ENCODE results near the gene COL27A1. TPM values are rescaled to one million over a fixed set of nuclear protein-coding genes. Genes with fewer than 3 reads are reported as not detected.

The COL27A1 gene
- total RNA-seq, 1 donor from 2014 or later: 8.5 TPM

GRCh38 chr9:114214686-114215414 lies 59.5 kb downstream of the COL27A1 start:
- H3K4me3 Mint-ChIP-seq: no peak overlapping the region
- no peak for DNase-seq
- H3K27ac Mint-ChIP-seq: no peak overlapping the region
- intact Hi-C loops (cut with micrococcal nuclease): no loop called here
- no peaks in the 10 kb centered on the region for H3K36me3 Mint-ChIP-seq (ENCODE audit: low read depth)
- H3K27me3 Mint-ChIP-seq: no peaks in the 10 kb centered on the region
- H3K4me1 Mint-ChIP-seq: no peaks in the 10 kb centered on the region
- no peaks in the 10 kb centered on the region for H3K9me3 Mint-ChIP-seq

DNA sequence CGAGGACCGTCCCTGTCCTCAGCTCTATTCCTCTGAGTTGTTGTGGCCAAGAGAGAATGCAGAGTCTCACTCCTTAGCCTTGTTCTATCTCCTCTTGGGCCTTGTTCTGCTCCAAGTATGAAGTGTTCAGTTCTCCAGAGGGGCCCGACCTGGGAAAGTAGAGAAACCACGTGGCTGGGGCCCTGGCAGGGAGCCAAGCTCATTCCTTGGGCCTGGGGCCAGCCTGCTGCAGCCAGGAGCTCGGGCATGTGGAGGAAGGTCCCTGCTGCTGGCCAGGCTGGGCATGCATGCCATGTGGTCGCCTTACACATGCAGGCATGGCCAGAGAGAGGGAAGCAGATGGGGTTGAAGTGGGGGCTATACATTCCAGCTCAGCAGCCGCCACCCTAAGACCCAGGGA lies 60.7 kb downstream of the COL27A1 start:
- no peak for DNase-seq
- Mint-ChIP-seq H3K9me3 (no peaks in the 10 kb centered on the region), H3K4me3 (no peak overlapping the region), H3K36me3 (ENCODE audit: low read depth) (no peaks in the 10 kb centered on the region), H3K4me1 (no peaks in the 10 kb centered on the region), H3K27ac (no peak overlapping the region), H3K27me3 (no peaks in the 10 kb centered on the region)
- intact Hi-C loops (cut with micrococcal nuclease): no loop called here

- H3K9me3 Mint-ChIP-seq: no peaks in the 10 kb centered on the region
- H3K4me3 Mint-ChIP-seq: no peak overlapping the region
- H3K27me3 Mint-ChIP-seq: no peaks in the 10 kb centered on the region
- no peaks in the 10 kb centered on the region for H3K36me3 Mint-ChIP-seq (ENCODE audit: low read depth)
- H3K4me1 Mint-ChIP-seq: no peaks in the 10 kb centered on the region
- no peak for DNase-seq
- H3K27ac Mint-ChIP-seq: no peak overlapping the region
- intact Hi-C loops (cut with micrococcal nuclease): no loop called here
Measured at GRCh38 chr9:114216976-114217375, 61.6 kb downstream of the COL27A1 start.

- intact Hi-C loops (cut with micrococcal nuclease): no loop called here
- no peaks in the 10 kb centered on the region for H3K9me3 Mint-ChIP-seq
- H3K4me1 Mint-ChIP-seq: no peaks in the 10 kb centered on the region
- no peaks in the 10 kb centered on the region for H3K36me3 Mint-ChIP-seq (ENCODE audit: low read depth)
- no peaks in the 10 kb centered on the region for H3K27me3 Mint-ChIP-seq
- no peak overlapping the region for H3K4me3 Mint-ChIP-seq
- H3K27ac Mint-ChIP-seq: no peak overlapping the region
- DNase-seq: no peak
Measured at GRCh38 chr9:114218264-114219120, 63.2 kb downstream of the COL27A1 start.

GRCh38 chr9:114220061-114220541 lies 64.8 kb downstream of the COL27A1 start:
- intact Hi-C loops (cut with micrococcal nuclease): no loop called here
- Mint-ChIP-seq H3K27me3 (no peaks in the 10 kb centered on the region), H3K4me3 (no peak overlapping the region), H3K9me3 (no peaks in the 10 kb centered on the region), H3K4me1 (no peaks in the 10 kb centered on the region), H3K36me3 (ENCODE audit: low read depth) (no peaks in the 10 kb centered on the region), H3K27ac (no peak overlapping the region)
- DNase-seq: no peak

DNA sequence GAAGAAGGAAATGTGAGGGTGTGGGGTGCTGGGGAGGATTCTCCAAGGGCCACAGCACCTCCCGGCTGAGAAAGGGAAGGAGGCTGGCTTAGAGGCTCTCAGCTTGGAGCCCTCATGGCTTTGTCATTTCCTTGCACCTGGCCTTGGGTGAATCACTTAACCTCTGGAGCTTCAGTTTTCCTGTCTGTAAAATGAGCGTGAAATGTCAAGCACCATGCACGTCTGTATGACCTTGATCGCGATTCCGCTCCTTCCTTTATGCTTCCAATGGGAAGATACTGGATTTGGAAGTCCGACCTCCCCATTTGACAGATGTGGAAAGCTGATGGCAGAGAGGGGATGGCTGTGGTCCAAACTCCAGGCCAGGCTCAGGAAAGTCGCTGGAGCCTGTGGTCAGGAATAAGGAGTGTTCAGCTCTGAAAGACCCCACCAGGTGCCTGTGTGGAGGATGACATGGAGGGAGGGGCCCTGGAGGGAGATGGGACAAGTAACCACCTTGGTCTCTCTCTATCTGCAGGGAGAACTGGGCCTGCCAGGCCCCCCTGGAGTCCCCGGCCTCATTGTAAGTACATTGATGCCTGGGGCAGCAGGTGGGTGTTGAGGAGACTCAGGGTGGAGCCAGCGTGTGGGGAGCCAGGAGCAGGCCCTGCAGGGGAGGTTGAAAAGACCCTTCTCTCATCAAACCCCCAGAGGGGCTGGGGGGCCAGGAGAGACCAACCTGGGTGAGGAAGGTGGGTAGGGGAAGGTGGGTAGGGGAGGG lies 66.5 kb downstream of the COL27A1 start:
- no peak for DNase-seq
- Mint-ChIP-seq H3K27me3 (no peaks in the 10 kb centered on the region), H3K27ac (no peak overlapping the region), H3K4me1 (no peaks in the 10 kb centered on the region), H3K36me3 (ENCODE audit: low read depth) (no peaks in the 10 kb centered on the region), H3K4me3 (no peak overlapping the region), H3K9me3 (no peaks in the 10 kb centered on the region)
- intact Hi-C loops (cut with micrococcal nuclease): no loop called here

GRCh38 chr9:114223564-114224246 lies 68.4 kb downstream of the COL27A1 start:
- Mint-ChIP-seq H3K27me3 (no peaks in the 10 kb centered on the region), H3K9me3 (no peaks in the 10 kb centered on the region), H3K4me3 (no peak overlapping the region), H3K27ac (no peak overlapping the region), H3K4me1 (no peaks in the 10 kb centered on the region), H3K36me3 (ENCODE audit: low read depth) (no peaks in the 10 kb centered on the region)
- intact Hi-C loops (cut with micrococcal nuclease): no loop called here
- DNase-seq: no peak

GRCh38 chr9:114224247-114224610 lies 68.9 kb downstream of the COL27A1 start:
- intact Hi-C loops (cut with micrococcal nuclease): no loop called here
- Mint-ChIP-seq H3K36me3 (ENCODE audit: low read depth) (no peaks in the 10 kb centered on the region), H3K9me3 (no peaks in the 10 kb centered on the region), H3K4me1 (no peaks in the 10 kb centered on the region), H3K4me3 (no peak overlapping the region), H3K27me3 (no peaks in the 10 kb centered on the region), H3K27ac (no peak overlapping the region)
- no peak for DNase-seq

GRCh38 chr9:114225561-114226212 lies 70.3 kb downstream of the COL27A1 start:
- no peaks in the 10 kb centered on the region for H3K9me3 Mint-ChIP-seq
- no peaks in the 10 kb centered on the region for H3K36me3 Mint-ChIP-seq (ENCODE audit: low read depth)
- no peak overlapping the region for H3K4me3 Mint-ChIP-seq
- H3K4me1 Mint-ChIP-seq: no peaks in the 10 kb centered on the region
- no peak for DNase-seq
- H3K27me3 Mint-ChIP-seq: no peaks in the 10 kb centered on the region
- no peak overlapping the region for H3K27ac Mint-ChIP-seq
- intact Hi-C loops (cut with micrococcal nuclease): no loop called here

DNA sequence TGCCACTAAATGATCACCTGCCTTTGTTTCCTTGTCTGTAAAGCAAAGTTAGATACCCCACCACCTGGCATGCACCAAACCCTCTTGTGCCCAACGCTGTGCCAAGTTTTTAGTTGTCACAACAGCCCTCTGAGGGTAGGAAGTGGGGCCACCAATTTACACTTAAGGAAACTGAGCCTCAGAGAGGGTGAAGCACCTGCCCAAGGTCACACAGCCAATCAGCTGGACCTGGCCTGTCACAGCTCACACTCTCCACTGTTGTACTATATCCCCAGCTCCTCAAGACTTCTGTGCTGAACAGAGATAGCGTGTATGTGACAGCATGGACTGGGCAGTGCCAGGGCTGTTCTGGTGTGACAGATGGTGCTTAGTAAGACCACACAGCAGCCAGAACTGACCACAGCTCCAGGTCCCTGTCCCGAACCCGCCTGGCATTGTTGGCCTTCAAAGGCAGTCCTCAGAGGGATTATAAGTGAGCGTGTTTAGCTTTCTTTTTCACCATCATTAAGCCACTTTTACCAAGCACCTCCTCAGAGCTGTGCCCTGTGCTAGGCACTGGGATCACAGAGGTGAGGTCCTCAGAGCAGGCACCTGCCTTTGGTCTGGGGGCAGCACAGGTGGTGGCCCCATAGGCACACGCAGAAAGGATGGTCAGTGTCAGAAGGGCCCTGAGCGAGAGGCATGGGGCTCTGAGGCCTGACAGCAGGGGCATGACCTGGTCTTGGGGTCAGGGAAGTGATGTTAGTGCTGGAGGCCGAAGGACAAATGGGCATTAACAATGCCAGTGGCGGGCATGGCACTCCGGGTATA lies 71.1 kb downstream of the COL27A1 start:
- Mint-ChIP-seq H3K4me1 (no peaks in the 10 kb centered on the region), H3K27me3 (no peaks in the 10 kb centered on the region), H3K36me3 (ENCODE audit: low read depth) (no peaks in the 10 kb centered on the region), H3K27ac (no peak overlapping the region), H3K9me3 (no peaks in the 10 kb centered on the region), H3K4me3 (no peak overlapping the region)
- DNase-seq: no peak
- intact Hi-C loops (cut with micrococcal nuclease): no loop called here

DNA sequence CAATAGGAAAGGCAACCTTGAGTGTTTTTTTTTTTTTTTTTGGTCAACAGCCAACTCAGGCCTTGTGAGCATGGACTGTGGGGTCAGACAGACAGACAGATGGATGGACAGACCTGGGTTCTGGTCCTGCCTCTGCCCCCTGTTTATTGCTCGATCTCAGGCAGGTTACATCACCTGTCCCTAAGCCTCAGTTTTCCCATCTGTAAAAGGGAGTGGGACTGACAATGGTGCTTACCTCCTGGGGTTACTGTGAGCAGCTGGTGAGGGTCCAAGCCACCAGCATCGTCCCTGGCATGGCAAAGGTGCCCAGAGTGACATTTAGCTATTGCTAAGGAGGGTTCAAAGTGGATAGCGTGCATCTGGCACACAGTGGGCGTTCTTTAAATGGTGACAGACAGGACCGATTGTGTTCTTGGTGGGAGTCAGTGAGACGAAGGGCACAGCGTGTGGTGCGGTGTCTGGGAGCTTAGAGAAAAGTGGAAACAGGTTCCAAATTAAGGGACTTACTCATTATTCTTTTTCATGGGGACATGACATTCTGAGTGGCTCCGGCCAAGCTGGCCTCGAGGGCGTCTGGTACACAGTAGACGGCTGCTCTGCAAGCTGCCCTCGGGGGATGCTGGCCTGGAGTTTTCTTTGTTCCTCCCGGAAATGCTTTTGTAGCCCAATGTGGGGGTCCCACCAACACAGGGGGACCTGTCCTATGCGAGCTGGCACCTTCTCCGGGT lies 72.1 kb downstream of the COL27A1 start:
- intact Hi-C loops (cut with micrococcal nuclease): no loop called here
- Mint-ChIP-seq H3K4me3 (no peak overlapping the region), H3K4me1 (no peaks in the 10 kb centered on the region), H3K36me3 (ENCODE audit: low read depth) (no peaks in the 10 kb centered on the region), H3K27me3 (no peaks in the 10 kb centered on the region), H3K27ac (no peak overlapping the region), H3K9me3 (no peaks in the 10 kb centered on the region)
- no peak for DNase-seq
